ENCODE measurements around the gene AGMO.

AGMO gene

GRCh38 chr7:15245831-15246230 is 316.0 kb downstream of the AGMO start:
- TF ChIP-seq, protein P1, sequence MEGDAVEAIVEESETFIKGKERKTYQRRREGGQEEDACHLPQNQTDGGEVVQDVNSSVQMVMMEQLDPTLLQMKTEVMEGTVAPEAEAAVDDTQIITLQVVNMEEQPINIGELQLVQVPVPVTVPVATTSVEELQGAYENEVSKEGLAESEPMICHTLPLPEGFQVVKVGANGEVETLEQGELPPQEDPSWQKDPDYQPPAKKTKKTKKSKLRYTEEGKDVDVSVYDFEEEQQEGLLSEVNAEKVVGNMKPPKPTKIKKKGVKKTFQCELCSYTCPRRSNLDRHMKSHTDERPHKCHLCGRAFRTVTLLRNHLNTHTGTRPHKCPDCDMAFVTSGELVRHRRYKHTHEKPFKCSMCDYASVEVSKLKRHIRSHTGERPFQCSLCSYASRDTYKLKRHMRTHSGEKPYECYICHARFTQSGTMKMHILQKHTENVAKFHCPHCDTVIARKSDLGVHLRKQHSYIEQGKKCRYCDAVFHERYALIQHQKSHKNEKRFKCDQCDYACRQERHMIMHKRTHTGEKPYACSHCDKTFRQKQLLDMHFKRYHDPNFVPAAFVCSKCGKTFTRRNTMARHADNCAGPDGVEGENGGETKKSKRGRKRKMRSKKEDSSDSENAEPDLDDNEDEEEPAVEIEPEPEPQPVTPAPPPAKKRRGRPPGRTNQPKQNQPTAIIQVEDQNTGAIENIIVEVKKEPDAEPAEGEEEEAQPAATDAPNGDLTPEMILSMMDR (IDR thresholded peaks at IDR 0.05; ENCODE audit: insufficient read depth, low read depth, low read length, missing control alignments): no peak
- no peak overlapping the region for H3K4me3 ChIP-seq (ENCODE audit: low read length)
- DNase-seq (ENCODE audit: low read depth): no peak

DNA sequence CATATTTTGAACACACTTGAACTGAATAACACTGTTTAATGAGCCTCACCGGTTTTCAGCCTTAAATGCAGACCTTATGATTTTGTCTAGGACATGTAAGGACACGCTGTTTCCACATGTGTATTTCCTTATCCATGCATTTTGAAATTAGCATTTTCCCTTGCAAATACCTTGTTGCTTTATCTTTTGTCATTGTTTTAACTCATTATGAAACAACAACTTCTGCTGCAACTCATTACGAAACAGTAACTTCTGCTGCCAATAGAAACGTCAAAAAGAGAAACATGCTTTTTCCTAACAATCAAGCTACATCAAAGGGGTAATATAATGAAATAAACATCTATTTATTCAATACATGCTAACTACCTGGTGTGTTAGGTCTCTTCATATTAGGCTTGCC is 322.0 kb downstream of the AGMO start:
- TF ChIP-seq, protein P1 (IDR thresholded peaks at IDR 0.05; ENCODE audit: insufficient read depth, low read depth, low read length, missing control alignments): no peak
- H3K4me3 ChIP-seq (ENCODE audit: low read length): no peak overlapping the region
- DNase-seq (ENCODE audit: low read depth): peak; percentile 45

- H3K4me3 ChIP-seq (ENCODE audit: low read length): no peak overlapping the region
- no peak for DNase-seq (ENCODE audit: low read depth)
- TF ChIP-seq, protein P1 (IDR thresholded peaks at IDR 0.05; ENCODE audit: insufficient read depth, low read depth, low read length, missing control alignments): no peak
Observed at GRCh38 chr7:15236952-15237351, 324.9 kb downstream of the AGMO start.

- H3K4me3 ChIP-seq (ENCODE audit: low read length): no peak overlapping the region
- TF ChIP-seq, protein P1 (IDR thresholded peaks at IDR 0.05; ENCODE audit: insufficient read depth, low read depth, low read length, missing control alignments): no peak
Observed at GRCh38 chr7:15234431-15234830, 327.4 kb downstream of the AGMO start.

GRCh38 chr7:15228831-15229230 is 333.0 kb downstream of the AGMO start:
- DNase-seq (ENCODE audit: low read depth): no peak
- TF ChIP-seq, protein P1 (IDR thresholded peaks at IDR 0.05; ENCODE audit: insufficient read depth, low read depth, low read length, missing control alignments): no peak
- H3K4me3 ChIP-seq (ENCODE audit: low read length): no peak overlapping the region

More at GRCh38 chr7:15234431-15234830, 327.4 kb downstream of the AGMO start:
- no peak for DNase-seq (ENCODE audit: low read depth)

GRCh38 chr7:15225981-15226380 is 335.8 kb downstream of the AGMO start:
- no peak for DNase-seq (ENCODE audit: low read depth)
- no peak overlapping the region for H3K4me3 ChIP-seq (ENCODE audit: low read length)
- TF ChIP-seq, protein P1 (IDR thresholded peaks at IDR 0.05; ENCODE audit: insufficient read depth, low read depth, low read length, missing control alignments): no peak

GRCh38 chr7:15219758-15220157 is 342.1 kb downstream of the AGMO start:
- TF ChIP-seq, protein P1 (IDR thresholded peaks at IDR 0.05; ENCODE audit: insufficient read depth, low read depth, low read length, missing control alignments): no peak

More at GRCh38 chr7:15219758-15220157, 342.1 kb downstream of the AGMO start:
- no peak overlapping the region for H3K4me3 ChIP-seq (ENCODE audit: low read length)
- no peak for DNase-seq (ENCODE audit: low read depth)

Measured in epithelial cell of esophagus (primary cell).